IMR-90 (cell line): ENCODE data around the gene IL1RAP. TPM values are rescaled to one million over a fixed set of nuclear protein-coding genes. Genes with fewer than 3 reads are reported as not detected.

ENCODE experiments used
- ATAC-seq: fragments of 200-7000 bp; cut with Tn5 transposase; 2 replicates; pipeline ENCODE4 v1.9.1; 2020; ENCODE audit warnings: low read depth, mild to moderate bottlenecking, moderate library complexity
- BruUV-seq: library from RNA; stranded (reverse); fragments of 400-500 nt; replicated peaks from 2 replicates; lab custom pipeline; 2021; lab: Mats Ljungman, UMichigan
- CTCF ChIA-PET: fragments of 300-600 bp; formaldehyde crosslinking; extraction: SDS; loops from one replicate; lab custom pipeline; 2021; ENCODE audit warnings: antibody characterized with exemption; lab: Yijun Ruan, JAX
- POLR2A ChIA-PET: fragments of 300-600 bp; sonication (Branson Sonifier 250); formaldehyde crosslinking; loops from one replicate; lab custom pipeline; 2022; ENCODE audit warnings: antibody characterized with exemption; ENCODE audit not compliant: unreplicated experiment; lab: Charles Lee
- DNase-seq: peaks from one replicate; pipeline ENCODE4 v3.0.0; 2013
- H2AFZ ChIP-seq: replicated peaks from 2 replicates; pipeline ENCODE3; 2013; ENCODE audit warnings: low read length, mild to moderate bottlenecking; ENCODE audit not compliant: poor library complexity
- H2AK5ac ChIP-seq: 2 replicates; pipeline ENCODE4 v1.6.1; 2013; ENCODE audit warnings: low read depth, low read length, inconsistent platforms
- H2AK9ac ChIP-seq: replicated peaks from 2 replicates; pipeline ENCODE3; 2013; ENCODE audit warnings: mild to moderate bottlenecking, low read depth, low read length, moderate library complexity; ENCODE audit not compliant: poor library complexity
- H2BK120ac ChIP-seq: 2 replicates; pipeline ENCODE4 v1.6.1; 2013; ENCODE audit warnings: low read depth, low read length, inconsistent platforms
- H2BK15ac ChIP-seq: 3 replicates; pipeline ENCODE4 v1.6.1; 2013; ENCODE audit warnings: low read depth, low read length, inconsistent platforms
- H2BK20ac ChIP-seq: 2 replicates; pipeline ENCODE4 v1.6.1; 2013; ENCODE audit warnings: low read depth, mild to moderate bottlenecking, inconsistent platforms, low read length, moderate library complexity
- H2BK5ac ChIP-seq: 2 replicates; pipeline ENCODE4 v1.6.1; 2013; ENCODE audit warnings: mild to moderate bottlenecking, low read depth, low read length, inconsistent platforms; ENCODE audit not compliant: poor library complexity, severe bottlenecking
- H3K14ac ChIP-seq: replicated peaks from 2 replicates; pipeline ENCODE4 v1.6.1; 2013; ENCODE audit warnings: low read depth, low read length, inconsistent platforms
- H3K18ac ChIP-seq: 2 replicates; pipeline ENCODE4 v1.6.1; 2013; ENCODE audit warnings: low read depth, low read length, control low read depth
- H3K23ac ChIP-seq: 2 replicates; pipeline ENCODE4 v1.6.1; 2013; ENCODE audit warnings: low read depth, low read length, inconsistent platforms
- H3K27ac ChIP-seq: 2 replicates; pipeline ENCODE4 v1.5.1; 2013; ENCODE audit warnings: mild to moderate bottlenecking, control low read depth, low read length; ENCODE audit not compliant: insufficient read depth
- H3K27me3 ChIP-seq: 2 replicates; pipeline ENCODE4 v1.6.1; 2013; ENCODE audit warnings: low read length; ENCODE audit not compliant: control insufficient read depth, insufficient read depth
- H3K36me3 ChIP-seq: 2 replicates; pipeline ENCODE4 v1.6.1; 2013; ENCODE audit warnings: low read length, mixed read lengths; ENCODE audit not compliant: control insufficient read depth, insufficient read depth
- H3K4ac ChIP-seq: 2 replicates; pipeline ENCODE4 v1.6.1; 2013; ENCODE audit warnings: low read depth, low read length, inconsistent platforms
- H3K4me1 ChIP-seq: 2 replicates; pipeline ENCODE4 v1.6.1; 2013; ENCODE audit warnings: low read length, mixed read lengths; ENCODE audit not compliant: control insufficient read depth, insufficient read depth
- H3K4me2 ChIP-seq: 2 replicates; pipeline ENCODE4 v1.6.1; 2013; ENCODE audit warnings: low read depth, mild to moderate bottlenecking, control low read depth, low read length, moderate library complexity
- H3K4me3 ChIP-seq: 2 replicates; pipeline ENCODE4 v1.5.1; 2013; ENCODE audit warnings: low read depth, mild to moderate bottlenecking, control low read depth, low read length, moderate library complexity; ENCODE audit not compliant: insufficient read depth
- H3K56ac ChIP-seq: 2 replicates; pipeline ENCODE4 v1.6.1; 2013; ENCODE audit warnings: low read length, inconsistent platforms; ENCODE audit not compliant: insufficient read depth; ENCODE audit errors: extremely low read depth
- H3K79me1 ChIP-seq, 2 experiments: 2 replicates each; pipeline ENCODE4 v1.6.1; 2013; ENCODE audit warnings: low read length in 2 of 2, inconsistent platforms in 1 of 2, low read depth in 1 of 2
- H3K9ac ChIP-seq: 2 replicates; pipeline ENCODE4 v1.6.1; 2013; ENCODE audit warnings: low read depth, low read length, control low read depth
- H3K9me1 ChIP-seq: 2 replicates; pipeline ENCODE4 v1.6.1; 2013; ENCODE audit warnings: low read length, inconsistent platforms; ENCODE audit not compliant: insufficient read depth
- H3K9me3 ChIP-seq: 2 replicates; pipeline ENCODE4 v1.6.1; 2013; ENCODE audit warnings: low read length; ENCODE audit not compliant: control insufficient read depth, insufficient read depth
- H4K20me1 ChIP-seq: 2 replicates; pipeline ENCODE4 v1.6.1; 2013; ENCODE audit warnings: low read length, inconsistent platforms; ENCODE audit not compliant: insufficient read depth
- H4K5ac ChIP-seq: 2 replicates; pipeline ENCODE4 v1.6.1; 2013; ENCODE audit warnings: mild to moderate bottlenecking, low read depth, low read length, control low read depth
- H4K8ac ChIP-seq, 2 experiments: 2 replicates each; pipeline ENCODE4 v1.6.1; 2013; ENCODE audit warnings: low read depth in 2 of 2, low read length in 2 of 2, control low read depth in 1 of 2, inconsistent platforms in 1 of 2
- H4K91ac ChIP-seq: 2 replicates; pipeline ENCODE4 v1.6.1; 2013; ENCODE audit warnings: low read depth, low read length, inconsistent platforms; ENCODE audit not compliant: insufficient read depth
- BHLHE40 ChIP-seq: fragments of 150-350 bp; IDR thresholded peaks from 2 replicates; pipeline ENCODE4 v1.6.1; 2016; ENCODE audit warnings: mild to moderate bottlenecking, low read depth, low read length
- CEBPB ChIP-seq: IDR thresholded peaks from 2 replicates; pipeline ENCODE4 v1.6.1; 2012; ENCODE audit warnings: low read depth, low read length, improper control_type of control experiment
- CHD1 ChIP-seq: IDR thresholded peaks from 2 replicates; pipeline ENCODE4 v1.6.1; 2012; ENCODE audit warnings: low read depth, low read length, improper control_type of control experiment
- FOS ChIP-seq: fragments of 150-350 bp; IDR thresholded peaks from 2 replicates; pipeline ENCODE4 v1.6.1; 2016; ENCODE audit warnings: low read depth, low read length
- MAFK ChIP-seq: IDR thresholded peaks from 2 replicates; pipeline ENCODE4 v1.6.1; 2012; ENCODE audit warnings: low read depth, low read length, improper control_type of control experiment
- MAZ ChIP-seq: IDR thresholded peaks from 2 replicates; pipeline ENCODE4 v1.6.1; 2012; ENCODE audit warnings: low read depth, mild to moderate bottlenecking, low read length, improper control_type of control experiment, moderate library complexity, borderline replicate concordance
- MXI1 ChIP-seq: IDR thresholded peaks from 2 replicates; pipeline ENCODE4 v1.6.1; 2012; ENCODE audit warnings: low read depth, mild to moderate bottlenecking, low read length, moderate library complexity, borderline replicate concordance
- NFE2L2 ChIP-seq: fragments of 150-350 bp; IDR thresholded peaks from 2 replicates; pipeline ENCODE4 v1.6.1; 2016; ENCODE audit warnings: low read depth, mild to moderate bottlenecking, low read length
- POLR2A ChIP-seq: IDR thresholded peaks from 2 replicates; pipeline ENCODE4 v1.6.1; 2012; ENCODE audit warnings: mild to moderate bottlenecking, low read depth, low read length
- RAD21 ChIP-seq: IDR thresholded peaks from 2 replicates; pipeline ENCODE4 v1.6.1; 2012; ENCODE audit warnings: low read length, improper control_type of control experiment
- RCOR1 ChIP-seq: IDR thresholded peaks from 2 replicates; pipeline ENCODE4 v1.6.1; 2012; ENCODE audit warnings: mild to moderate bottlenecking, low read length, improper control_type of control experiment; ENCODE audit not compliant: insufficient replicate concordance
- RFX5 ChIP-seq: IDR thresholded peaks from 2 replicates; pipeline ENCODE4 v1.8.0; 2012; ENCODE audit warnings: low read depth, mild to moderate bottlenecking, low read length, moderate library complexity
- SMC3 ChIP-seq: fragments of 150-350 bp; IDR thresholded peaks from 2 replicates; pipeline ENCODE4 v1.6.1; 2016; ENCODE audit warnings: low read depth, mild to moderate bottlenecking, antibody characterized with exemption, low read length, moderate library complexity
- WGBS, 2 experiments: methylation state at CpG; one replicate each; pipeline versions ENCODE4 v1.1.5 to v1.1.7; 2013; ENCODE audit warnings: missing lambda C conversion rate in 2 of 2; ENCODE audit not compliant: insufficient read length in 1 of 2; ENCODE audit errors: extremely low coverage in 2 of 2; 5-methylcytosine and 5-hydroxymethylcytosine counted together
- dilution Hi-C: fragments of 300-500 bp; cut with HindIII; formaldehyde crosslinking; loops from one replicate; pipeline ENCODE4 v1.14.3; 2018; ENCODE audit warnings: low sequenced_read_pairs; ENCODE audit not compliant: unreplicated experiment
- in situ Hi-C: fragments of 300-500 bp; cut with MboI; formaldehyde crosslinking; loops from 3 replicates; pipeline ENCODE4 v1.14.3; 2019; ENCODE audit warnings: low sequenced_read_pairs, inconsistent platforms, mixed read lengths
- intact Hi-C: fragments of 100-400 bp; cut with micrococcal nuclease; formaldehyde crosslinking; loops from 2 replicates; pipeline ENCODE4 v1.10.0; 2022
- polyA plus RNA-seq, 3 experiments: library from polyadenylated mRNA; depleted of rRNA; stranded (reverse); fragments of >200 nt; gene quantifications; 2 replicates each; pipeline ENCODE4 v1.2.3, GENCODE V29; 2012; ENCODE audit warnings: low replicate concordance in 1 of 3
- total RNA-seq: library from RNA; depleted of rRNA; stranded (reverse); fragments of >200 nt; gene quantifications from 2 replicates; pipeline ENCODE4 v1.2.3, GENCODE V29; 2012
- TF ChIP-seq, protein P1 (sequence below): conservative IDR thresholded peaks from 2 replicates; pipeline ENCODE4 v1.5.1; 2012; ENCODE audit warnings: mild to moderate bottlenecking, low read depth, low read length, improper control_type of control experiment
- TF ChIP-seq, protein P2 (sequence below): fragments of 150-350 bp; IDR thresholded peaks from 2 replicates; pipeline ENCODE4 v1.6.1; 2016; ENCODE audit warnings: low read depth, mild to moderate bottlenecking, low read length, moderate library complexity, borderline replicate concordance
- TF ChIP-seq, protein P3 (sequence below): fragments of 150-350 bp; IDR thresholded peaks from 2 replicates; pipeline ENCODE4 v1.6.1; 2017; ENCODE audit warnings: mild to moderate bottlenecking, antibody characterized with exemption, low read length, low read depth

Gene IL1RAP
- total and polyA plus RNA-seq, 2 of the 4 experiments (the other 2 are of a cell fraction) = 8.3 to 11.3 TPM

DNA sequence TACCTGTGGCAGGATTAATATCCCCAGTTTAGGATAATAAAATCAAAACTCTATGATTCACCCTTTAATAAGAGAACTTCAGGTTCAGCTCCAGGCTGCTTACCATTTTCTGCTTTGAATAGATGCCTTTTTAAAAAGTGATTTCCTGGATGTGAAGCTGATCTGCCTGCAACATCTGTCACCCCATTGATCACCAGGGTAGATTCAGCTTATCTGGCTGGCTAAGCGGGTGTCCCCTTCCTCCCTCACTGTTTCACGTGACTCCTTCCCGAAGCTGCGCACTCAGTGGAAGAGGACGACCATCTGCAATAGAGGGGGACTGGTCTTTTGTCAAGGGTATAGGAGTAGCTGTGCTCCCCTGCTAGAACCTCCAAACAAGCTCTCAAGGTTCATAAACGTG is 128.1 kb downstream of the IL1RAP start:
- Histone ChIP-seq H2BK120ac (no peak overlapping the region), H2BK15ac (no peak overlapping the region), H4K5ac (no peak overlapping the region; the same call in 1 of the 2 replicates), H3K18ac (no peak overlapping the region), H4K8ac (no peak overlapping the region), H3K27me3 (no peaks in the 10 kb centered on the region), H3K4me1 (no peaks in the 10 kb centered on the region), H2AFZ (no peak overlapping the region), H2BK20ac (no peak overlapping the region), H4K20me1 (no peaks in the 10 kb centered on the region), H2AK9ac (no peak overlapping the region), H2BK5ac (no peak overlapping the region), H2AK5ac (no peak overlapping the region), H4K91ac (no peak overlapping the region), H3K79me1 (no peaks in the 10 kb centered on the region), H3K23ac (no peak overlapping the region), H3K9ac (no peak overlapping the region), H3K27ac (no peak overlapping the region), H3K14ac (no peak overlapping the region), H3K4ac (no peak overlapping the region), H3K56ac (no peak overlapping the region), H3K9me3 (no peaks in the 10 kb centered on the region), H3K4me2 (no peak overlapping the region), H3K9me1 (0 out of 2 replicates have a peak, but pooled peaks cover 3% of the 10 kb centered on the region), H3K36me3 (peaks cover 1% of the 10 kb centered on the region; the same call in 1 of the 2 replicates), H3K4me3 (no peak overlapping the region)
- no peak for ATAC-seq
- dilution Hi-C loops = no loop called here
- POLR2A ChIA-PET = no interaction called here
- in situ Hi-C loops = no loop called here
- WGBS, 2 experiments = no CpG with 5 or more reads among the region's 6 CpGs
- CTCF ChIA-PET = interaction anchor here (0.6 kb wide), 1 partner anchor 1222 kb away, joined by 5 read pairs; no protein-coding TSS in a partner anchor
- BruUV-seq = no TSS peak
- TF ChIP-seq CHD1 (no peak), POLR2A (no peak), MAZ (no peak), BHLHE40 (no peak), FOS (no peak), NFE2L2 (no peak), RFX5 (no peak), RAD21 (no peak), SMC3 (no peak), CEBPB (no peak), RCOR1 (no peak), MXI1 (no peak), MAFK (no peak)
- TF ChIP-seq, protein P1, sequence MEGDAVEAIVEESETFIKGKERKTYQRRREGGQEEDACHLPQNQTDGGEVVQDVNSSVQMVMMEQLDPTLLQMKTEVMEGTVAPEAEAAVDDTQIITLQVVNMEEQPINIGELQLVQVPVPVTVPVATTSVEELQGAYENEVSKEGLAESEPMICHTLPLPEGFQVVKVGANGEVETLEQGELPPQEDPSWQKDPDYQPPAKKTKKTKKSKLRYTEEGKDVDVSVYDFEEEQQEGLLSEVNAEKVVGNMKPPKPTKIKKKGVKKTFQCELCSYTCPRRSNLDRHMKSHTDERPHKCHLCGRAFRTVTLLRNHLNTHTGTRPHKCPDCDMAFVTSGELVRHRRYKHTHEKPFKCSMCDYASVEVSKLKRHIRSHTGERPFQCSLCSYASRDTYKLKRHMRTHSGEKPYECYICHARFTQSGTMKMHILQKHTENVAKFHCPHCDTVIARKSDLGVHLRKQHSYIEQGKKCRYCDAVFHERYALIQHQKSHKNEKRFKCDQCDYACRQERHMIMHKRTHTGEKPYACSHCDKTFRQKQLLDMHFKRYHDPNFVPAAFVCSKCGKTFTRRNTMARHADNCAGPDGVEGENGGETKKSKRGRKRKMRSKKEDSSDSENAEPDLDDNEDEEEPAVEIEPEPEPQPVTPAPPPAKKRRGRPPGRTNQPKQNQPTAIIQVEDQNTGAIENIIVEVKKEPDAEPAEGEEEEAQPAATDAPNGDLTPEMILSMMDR = no peak
- TF ChIP-seq, protein P2, sequence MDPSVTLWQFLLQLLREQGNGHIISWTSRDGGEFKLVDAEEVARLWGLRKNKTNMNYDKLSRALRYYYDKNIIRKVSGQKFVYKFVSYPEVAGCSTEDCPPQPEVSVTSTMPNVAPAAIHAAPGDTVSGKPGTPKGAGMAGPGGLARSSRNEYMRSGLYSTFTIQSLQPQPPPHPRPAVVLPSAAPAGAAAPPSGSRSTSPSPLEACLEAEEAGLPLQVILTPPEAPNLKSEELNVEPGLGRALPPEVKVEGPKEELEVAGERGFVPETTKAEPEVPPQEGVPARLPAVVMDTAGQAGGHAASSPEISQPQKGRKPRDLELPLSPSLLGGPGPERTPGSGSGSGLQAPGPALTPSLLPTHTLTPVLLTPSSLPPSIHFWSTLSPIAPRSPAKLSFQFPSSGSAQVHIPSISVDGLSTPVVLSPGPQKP = no peak
- TF ChIP-seq, protein P3, sequence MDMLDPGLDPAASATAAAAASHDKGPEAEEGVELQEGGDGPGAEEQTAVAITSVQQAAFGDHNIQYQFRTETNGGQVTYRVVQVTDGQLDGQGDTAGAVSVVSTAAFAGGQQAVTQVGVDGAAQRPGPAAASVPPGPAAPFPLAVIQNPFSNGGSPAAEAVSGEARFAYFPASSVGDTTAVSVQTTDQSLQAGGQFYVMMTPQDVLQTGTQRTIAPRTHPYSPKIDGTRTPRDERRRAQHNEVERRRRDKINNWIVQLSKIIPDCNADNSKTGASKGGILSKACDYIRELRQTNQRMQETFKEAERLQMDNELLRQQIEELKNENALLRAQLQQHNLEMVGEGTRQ = no peak
- DNase-seq = no peak
- intact Hi-C loops = no loop called here
